DMS79 treated with DMSO at 0.1 percent for 48 hours (cell line): ENCODE results near the gene CCDC24.

ENCODE experiments used
- DNase-seq: peaks from one replicate; lab custom pipeline; 2025; lab: John Stamatoyannopoulos, UW

Gene CCDC24

DNA sequence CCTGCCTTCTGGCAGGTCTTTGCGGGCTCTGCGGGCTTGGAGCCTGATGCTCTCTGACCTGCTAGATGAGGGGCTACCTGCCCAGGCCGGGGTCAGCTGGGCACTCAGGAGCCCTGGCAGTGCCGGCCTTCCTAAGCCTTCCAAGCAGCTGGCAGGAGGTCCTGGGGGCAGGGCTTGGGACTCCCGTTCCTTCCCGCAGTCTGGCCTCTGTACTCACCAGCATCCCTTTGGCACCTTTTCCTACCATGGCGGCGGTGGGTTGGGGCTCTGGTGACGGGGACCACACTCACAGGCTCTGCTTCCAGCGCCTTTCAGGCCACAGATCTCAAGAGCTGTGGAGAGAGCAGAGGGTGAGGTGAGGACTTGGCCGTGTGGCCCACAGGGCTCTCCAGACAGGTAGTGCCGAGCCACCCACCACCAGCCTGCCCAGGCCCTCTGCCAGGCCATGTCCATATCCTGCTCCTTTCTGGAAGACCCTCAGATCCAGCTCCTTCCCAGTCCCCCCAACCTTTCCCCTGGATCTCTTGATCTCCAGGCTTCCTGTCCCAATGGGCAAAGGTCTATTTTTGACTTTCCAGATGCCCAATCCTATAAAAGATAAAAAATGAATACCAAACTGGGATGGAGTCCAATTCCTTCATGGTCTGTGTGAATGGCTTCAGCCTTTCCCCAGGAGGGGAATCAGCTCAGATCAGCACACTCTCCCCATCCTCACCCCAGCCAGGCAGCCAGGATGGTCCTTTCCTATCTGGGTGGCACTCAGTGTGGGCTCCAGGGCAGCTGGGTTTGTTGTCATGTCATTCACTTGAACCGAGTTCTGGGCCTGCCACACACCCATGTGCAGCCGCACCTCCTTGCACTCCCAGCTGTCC, 32.9 kb downstream of the CCDC24 start:
- no peak for DNase-seq

DNA sequence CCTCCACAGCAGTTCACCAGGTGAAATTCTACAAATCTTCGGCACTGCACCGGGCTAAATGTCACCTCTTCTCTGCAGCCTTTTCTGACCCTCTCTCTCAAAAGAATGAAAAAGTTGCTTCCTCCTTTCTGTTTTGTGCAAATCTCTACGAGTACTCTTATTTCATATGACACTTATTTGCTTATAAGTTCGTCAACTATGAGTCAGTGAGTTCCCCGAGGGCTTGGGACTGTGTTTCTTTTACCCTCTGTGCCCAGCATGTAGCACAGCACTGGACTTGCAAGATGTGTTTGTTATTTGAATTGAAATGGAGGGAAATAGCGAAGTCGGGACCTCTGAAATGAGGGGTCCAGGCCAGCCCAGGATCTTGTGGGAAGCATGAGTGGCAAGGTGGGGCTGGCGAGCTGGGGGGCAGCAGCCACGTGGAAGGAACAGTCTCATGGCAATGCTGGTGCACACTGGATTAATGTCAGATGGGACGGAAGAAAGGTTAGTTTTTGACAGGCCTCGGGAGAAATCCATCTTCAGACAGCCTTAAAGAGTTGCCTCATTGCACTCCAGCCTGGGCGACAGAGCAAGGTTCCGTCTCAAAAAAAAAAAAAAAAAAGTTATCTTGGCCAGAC, 33.6 kb downstream of the CCDC24 start:
- no peak for DNase-seq

- no peak for DNase-seq
These were observed 34.4 kb downstream of the CCDC24 start for GRCh38 chr1:44025816-44026215.

- DNase-seq = no peak
These were observed 35.9 kb downstream of the CCDC24 start for GRCh38 chr1:44027320-44027719.

- peak; percentile 92 for DNase-seq
These were observed 38.0 kb downstream of the CCDC24 start for GRCh38 chr1:44029260-44029910.

DNA sequence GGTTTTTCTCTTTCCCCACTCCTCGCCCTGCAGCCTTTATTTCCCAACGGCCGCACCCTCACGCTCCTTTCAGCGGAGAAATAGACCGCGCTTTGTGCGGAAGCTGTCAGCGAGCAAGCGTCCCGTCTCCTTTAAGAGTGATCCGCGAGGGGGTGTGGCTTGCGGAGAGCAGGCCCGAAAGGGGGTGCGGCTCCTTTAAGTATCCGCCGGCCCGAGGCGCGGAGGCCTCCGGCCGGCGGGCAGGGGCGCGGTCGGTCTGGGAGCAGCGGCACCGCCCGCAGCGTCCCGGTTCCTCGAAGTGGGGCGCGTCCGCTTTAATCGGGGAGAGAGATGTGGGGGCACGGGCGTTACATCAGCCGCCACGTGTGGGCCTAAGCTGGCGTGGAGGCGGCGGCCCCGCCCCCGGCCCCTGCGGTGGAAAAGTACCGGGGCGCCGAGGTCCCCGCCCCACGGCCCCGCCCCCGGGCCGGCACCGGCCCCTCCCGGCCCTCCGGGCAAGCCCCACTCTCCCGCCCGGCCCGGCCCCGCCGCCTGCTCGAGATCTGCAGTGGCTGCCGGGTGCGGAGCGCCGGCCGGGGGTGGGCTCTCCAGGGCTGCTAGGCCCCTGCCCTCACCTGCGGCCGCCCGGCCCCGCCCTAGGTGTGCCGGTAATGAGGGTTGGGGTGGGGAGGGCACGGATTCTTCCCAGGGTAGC, 38.7 kb downstream of the CCDC24 start:
- DNase-seq = peak; percentile 92

DNA sequence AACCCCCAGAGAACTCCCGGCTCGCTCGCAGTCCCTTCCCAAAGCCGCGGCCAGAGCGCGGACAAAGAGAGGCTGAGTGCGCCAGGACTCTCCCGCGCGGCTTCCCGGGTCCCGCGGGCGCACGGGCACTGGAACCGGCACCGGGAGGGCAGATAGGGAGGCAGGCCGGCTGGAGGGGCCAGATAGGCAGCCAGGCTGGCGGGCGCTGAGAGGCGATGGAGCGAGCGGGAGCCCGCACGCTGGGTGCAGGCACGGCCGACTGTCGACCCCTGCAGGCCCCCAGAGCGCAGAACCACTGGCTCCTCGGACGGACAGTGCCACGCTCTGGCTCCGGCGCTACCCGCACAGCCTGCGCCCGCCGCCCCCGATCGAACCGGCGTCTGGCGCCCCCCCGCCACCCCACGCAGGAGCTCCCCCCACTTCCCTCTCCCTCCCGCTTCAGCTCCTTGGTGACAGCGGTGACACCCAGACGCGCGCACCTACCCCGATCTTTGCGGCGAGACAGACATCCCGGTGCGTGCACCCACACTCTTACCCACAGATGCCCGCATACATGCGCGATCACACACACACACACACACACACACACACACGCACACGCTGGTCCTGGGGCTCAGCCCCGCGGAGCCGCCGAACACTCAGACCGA, 39.3 kb downstream of the CCDC24 start:
- no peak for DNase-seq

DNA sequence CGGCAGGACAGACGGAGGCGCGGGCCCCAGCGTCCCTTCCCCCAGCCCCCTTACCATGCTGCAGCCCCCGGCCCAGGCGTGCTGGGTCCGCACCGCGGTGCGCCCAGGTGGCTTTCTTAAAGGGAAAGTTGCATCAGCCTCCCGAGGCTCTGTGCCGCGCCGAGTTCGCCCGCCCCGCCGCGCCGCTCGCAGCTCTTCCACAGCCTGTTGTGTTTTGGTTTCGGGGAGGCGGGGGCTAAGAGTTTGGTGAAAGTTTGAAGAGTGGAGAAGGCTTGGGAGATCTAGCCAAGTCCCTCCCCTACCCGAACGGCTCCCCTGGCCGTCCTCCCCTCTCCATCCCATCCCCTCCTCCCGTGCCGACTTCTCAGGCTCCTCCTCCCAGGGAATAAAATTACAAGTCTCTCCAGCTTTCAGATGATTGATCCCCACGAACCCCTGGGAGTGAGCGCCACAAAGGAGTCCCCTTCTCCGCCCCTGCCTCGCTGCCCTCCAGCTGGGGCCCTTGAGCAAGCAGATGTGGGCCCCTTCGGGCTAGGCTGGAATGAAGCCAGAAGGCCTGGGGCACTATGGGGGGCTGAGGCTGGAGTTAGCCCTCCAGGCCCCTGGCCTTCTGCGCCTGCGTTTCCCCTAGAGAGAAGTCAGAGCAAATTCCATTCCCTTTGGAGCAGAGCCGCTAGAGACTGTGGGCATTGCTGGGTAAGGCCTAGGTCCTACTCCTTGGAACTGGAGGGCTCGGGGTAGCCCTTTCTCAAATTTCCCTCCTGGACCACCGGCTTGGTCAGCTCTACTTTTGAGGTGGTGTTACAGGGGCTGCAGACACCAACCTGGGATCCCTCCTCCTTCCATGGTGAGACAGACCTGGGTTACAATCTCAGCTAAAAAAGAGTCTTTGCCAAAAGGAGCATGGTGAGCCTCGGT, 40.1 kb downstream of the CCDC24 start, which contains the start of gene SLC6A9:
Gene SLC6A9, minus strand, starts transcription at position 211 of the 918 bp plus-strand sequence. CDS start 7,185 bp downstream, outside the sequence.
- DNase-seq = peak; percentile 19

- DNase-seq = no peak
These were observed 40.9 kb downstream of the CCDC24 start for GRCh38 chr1:44032170-44032790.

GRCh38 chr1:44033041-44033575, 41.7 kb downstream of the CCDC24 start:
- no peak for DNase-seq

DNA sequence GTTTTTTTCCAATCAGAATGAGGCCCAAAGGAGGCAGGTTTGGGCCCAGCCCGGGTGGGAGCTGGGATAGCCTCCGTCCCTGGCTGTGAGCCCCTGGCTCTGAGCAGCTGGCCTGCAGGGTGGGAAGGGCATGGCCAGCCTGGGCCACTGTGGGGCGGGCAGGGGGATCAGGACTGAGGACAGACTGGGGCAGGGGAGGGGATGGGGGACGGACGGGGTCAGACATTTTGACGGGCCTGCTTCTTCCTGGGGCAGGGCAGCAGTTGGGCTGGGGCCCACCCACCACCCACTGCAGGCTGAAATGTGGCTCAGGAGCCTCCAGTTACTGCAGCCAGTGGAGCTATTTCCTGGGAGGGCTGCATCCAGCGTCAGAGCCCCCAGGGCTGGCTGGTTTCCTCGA, 42.4 kb downstream of the CCDC24 start:
- no peak for DNase-seq

DNA sequence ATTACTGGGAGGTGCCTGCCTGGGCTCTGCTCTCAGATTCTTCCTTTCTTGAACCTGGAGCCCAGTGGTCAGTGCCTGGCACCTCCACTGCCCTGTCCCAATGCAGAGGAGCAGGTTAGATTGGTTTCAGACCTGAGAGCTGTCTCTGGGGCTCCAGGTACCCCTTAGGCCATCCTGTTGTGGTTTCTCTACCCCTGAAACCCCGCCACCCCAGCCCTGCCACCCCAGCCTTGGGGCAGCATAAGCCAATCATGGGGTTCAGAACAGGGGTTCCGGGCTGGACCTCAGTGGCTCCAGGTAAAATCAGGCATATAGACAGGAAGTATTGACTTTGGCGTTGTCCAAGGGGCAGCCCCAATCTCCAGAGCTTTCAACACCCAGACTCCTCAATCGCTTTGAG, 43.0 kb downstream of the CCDC24 start:
- DNase-seq = no peak

- DNase-seq = no peak
These were observed 43.7 kb downstream of the CCDC24 start for GRCh38 chr1:44034976-44035716.

DNA sequence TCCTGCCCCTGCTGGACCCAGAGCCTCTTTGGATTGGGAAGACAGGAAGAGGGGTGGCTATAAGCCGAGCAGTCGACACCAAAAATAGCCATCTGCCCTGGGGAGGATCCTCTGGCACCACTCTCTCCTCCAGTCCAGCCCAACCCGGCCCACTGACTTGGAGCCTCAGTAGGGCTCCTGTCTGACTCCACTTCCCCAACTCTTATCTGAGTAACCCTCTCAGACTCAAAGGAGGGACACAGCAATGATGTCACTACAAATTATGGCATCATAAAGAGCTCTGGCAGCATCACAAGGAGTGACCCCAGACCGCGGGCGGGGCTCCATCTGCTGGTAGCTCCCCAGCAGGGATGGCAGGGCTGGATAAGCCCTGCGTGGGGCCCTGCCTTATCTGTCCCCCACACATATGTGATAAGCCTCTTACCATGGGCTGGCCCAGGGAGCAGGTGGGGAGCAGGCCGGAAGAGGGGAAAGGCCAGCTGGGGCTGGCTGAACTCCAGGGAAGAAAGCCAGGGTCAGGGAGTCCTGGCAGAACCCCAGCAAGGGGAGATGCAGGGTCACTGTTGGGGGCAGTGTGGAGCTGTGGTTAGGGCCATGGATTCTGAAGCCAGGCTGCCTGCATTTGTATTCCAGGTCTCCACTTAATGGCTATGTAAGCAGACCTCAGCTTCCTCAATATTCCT, 44.5 kb downstream of the CCDC24 start:
- DNase-seq = no peak

GRCh38 chr1:44036409-44037139, 45.2 kb downstream of the CCDC24 start:
- peak; percentile 87 for DNase-seq

DNA sequence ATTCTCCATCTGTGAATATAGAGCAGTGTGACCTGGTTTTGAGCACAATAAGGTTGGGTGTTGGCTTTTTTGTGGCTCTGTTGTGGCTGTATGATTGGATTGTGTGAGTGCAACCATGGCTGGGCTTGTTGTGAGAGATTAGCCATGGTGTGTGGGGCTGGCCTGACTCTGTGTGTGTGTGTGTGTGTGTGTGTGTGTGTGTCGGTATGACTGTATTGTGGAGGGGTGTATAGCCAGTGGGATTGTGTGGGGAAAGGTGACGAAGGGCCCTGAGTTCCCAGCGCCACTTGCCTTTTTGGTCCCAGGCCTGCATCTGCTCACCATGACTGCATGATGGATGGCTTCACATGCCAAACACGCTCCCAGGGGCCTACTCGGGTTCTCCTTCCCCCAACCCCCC, 45.8 kb downstream of the CCDC24 start:
- no peak for DNase-seq

DNA sequence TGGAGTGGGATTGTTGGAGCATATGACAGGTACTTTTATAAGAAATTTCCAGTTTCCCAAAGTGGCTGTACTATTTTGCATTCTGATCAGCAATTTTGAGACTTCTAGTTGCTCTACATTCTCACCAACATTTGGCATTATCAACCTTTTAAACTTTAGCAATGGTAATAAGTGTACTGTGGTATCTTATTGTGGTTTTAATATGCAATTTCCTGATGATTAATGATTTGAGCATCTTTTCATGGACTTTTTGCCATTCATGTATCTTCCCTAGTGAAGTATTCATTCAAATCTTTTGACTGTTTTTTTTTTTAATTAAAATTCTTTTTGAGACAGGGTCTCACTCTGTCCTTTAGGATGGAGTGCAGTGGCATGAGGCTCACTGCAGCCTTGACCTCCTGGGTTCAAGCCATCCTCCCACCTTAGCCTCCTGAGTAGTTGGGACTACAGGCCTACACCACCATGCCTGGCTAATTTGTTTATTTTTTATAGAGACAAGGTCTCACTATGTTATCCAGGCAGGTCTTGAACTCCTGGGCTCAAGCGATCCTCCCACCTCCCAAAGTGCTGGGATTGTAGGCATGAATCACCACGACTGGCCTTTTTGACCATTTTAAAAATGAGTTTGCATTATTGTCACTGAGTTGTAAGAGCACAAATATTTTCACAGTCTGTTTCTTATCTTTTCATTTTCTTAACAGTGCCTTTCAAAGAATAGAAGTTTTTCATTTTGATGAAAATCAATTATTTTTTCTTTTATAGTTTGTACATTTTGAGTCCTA, 47.7 kb downstream of the CCDC24 start:
- no peak for DNase-seq
